ENCODE measurements around the gene NFYA. TPM values are rescaled to one million over a fixed set of nuclear protein-coding genes. Genes with fewer than 3 reads are reported as not detected.

The NFYA gene
- total RNA-seq, 1 experiment from 2014 or later, result 34.7 TPM

GRCh38 chr6:41071923-41072835 lies 595 bp upstream of the NFYA start, which contains the start of gene OARD1:
Gene OARD1 (minus strand): TSS chr6:41072356. CDS start chr6:41071634, 722 bp downstream.
- Mint-ChIP-seq H3K27me3 (ENCODE audit: low read depth) (no peaks in the 10 kb centered on the region), H3K9me3 (no peaks in the 10 kb centered on the region), H3K36me3 (peaks cover 22% of the 10 kb centered on the region), H3K4me3 (peak within 1 kb of the TSS; percentile 94), H3K4me1 (peaks cover 38% of the 10 kb centered on the region), H3K27ac (peak within 1 kb of the TSS; percentile 98)
- POLR2A ChIA-PET, result interaction anchor here (0.7 to 1.0 kb wide), 5 partner anchors 16 to 274 kb away, joined by 3 read pairs; no protein-coding TSS in a partner anchor
- peak; percentile 76 for ATAC-seq
- CTCF ChIA-PET, result interaction anchor here (0.6 to 3.0 kb wide), 7 partner anchors 10 to 120 kb away, joined by 3 to 12 read pairs (median 6); partner anchors contain the start of gene UNC5CL
- peak; percentile 96 for DNase-seq (ENCODE audit: low spot score)
- TF ChIP-seq ZMAT4 (CRISPR knock-in tag; IDR thresholded peaks at IDR 0.05), result 0 out of 2 replicates have a peak, but pooled peaks have one; percentile 28
- no peak for TF ChIP-seq ZBTB21 (CRISPR knock-in tag; IDR thresholded peaks at IDR 0.05; ENCODE audit: borderline replicate concordance)
- peak; percentile 83 for TF ChIP-seq E2F4 (CRISPR knock-in tag; IDR thresholded peaks at IDR 0.05; ENCODE audit: borderline replicate concordance, low read depth)
- TF ChIP-seq KAT7 (CRISPR knock-in tag; IDR thresholded peaks at IDR 0.05; ENCODE audit: borderline replicate concordance), result 0 out of 2 replicates have a peak, but pooled peaks have one; percentile 79
- no peak for TF ChIP-seq ZNF317 (CRISPR knock-in tag; IDR thresholded peaks at IDR 0.05; ENCODE audit: borderline replicate concordance, low read depth)
- 0 out of 2 replicates have a peak, but pooled peaks have one; percentile 37 for TF ChIP-seq ZBTB43 (CRISPR knock-in tag; IDR thresholded peaks at IDR 0.05)
- TF ChIP-seq HMGXB4 (CRISPR knock-in tag; IDR thresholded peaks at IDR 0.05), result peak; percentile 8; the same call in 1 of the 2 replicates
- 0 out of 2 replicates have a peak, but pooled peaks have one; percentile 39 for TF ChIP-seq ZNF512 (CRISPR knock-in tag; IDR thresholded peaks at IDR 0.05; ENCODE audit: borderline replicate concordance)
- TF ChIP-seq GABPB1 (CRISPR knock-in tag; IDR thresholded peaks at IDR 0.05), result peak; percentile 73; the same call in 1 of the 2 replicates
- peak; percentile 40 for TF ChIP-seq SP1 (CRISPR knock-in tag; conservative IDR thresholded peaks at IDR 0.05)
- TF ChIP-seq NFATC4 (CRISPR knock-in tag; IDR thresholded peaks at IDR 0.05), result no peak
- peak; percentile 50; the same call in 1 of the 2 replicates for TF ChIP-seq FOXP1 (CRISPR knock-in tag; IDR thresholded peaks at IDR 0.05; ENCODE audit: borderline replicate concordance)
- TF ChIP-seq E2F5 (CRISPR knock-in tag; IDR thresholded peaks at IDR 0.05), result peak; percentile 94
- no peak for TF ChIP-seq SMAD4 (CRISPR knock-in tag; IDR thresholded peaks at IDR 0.05)
- TF ChIP-seq MYBL2 (CRISPR knock-in tag; IDR thresholded peaks at IDR 0.05), result peak; percentile 45; the same call in 1 of the 2 replicates
- TF ChIP-seq NFE2L1 (CRISPR knock-in tag; IDR thresholded peaks at IDR 0.05), result peak; percentile 60; the same call in 1 of the 2 replicates
- peak; percentile 8; the same call in 1 of the 2 replicates for TF ChIP-seq FOXP4 (CRISPR knock-in tag; IDR thresholded peaks at IDR 0.05)
- no peak for TF ChIP-seq CTCF (IDR thresholded peaks at IDR 0.05)

Data from WTC11 (cell line).